B cell (primary cell): Measurements from ENCODE around the gene SLC25A10. TPM values are rescaled to one million over a fixed set of nuclear protein-coding genes. Genes with fewer than 3 reads are reported as not detected.

Experiments
- ATAC-seq: fragments of 200-7000 bp; cut with Tn5 transposase; one replicate; pipeline ENCODE4 v1.10.0; 2021; ENCODE audit warnings: low read depth, mild to moderate bottlenecking, moderate number of reproducible peaks, moderate library complexity
- CTCF ChIA-PET: fragments of 350-600 bp; sonication (Branson Sonifier 250); formaldehyde crosslinking; loops from one replicate; lab custom pipeline; 2021; ENCODE audit warnings: antibody characterized with exemption, inconsistent platforms; lab: Charles Lee
- POLR2A ChIA-PET: fragments of 350-600 bp; sonication (Branson Sonifier 250); formaldehyde crosslinking; loops from one replicate; lab custom pipeline; 2021; ENCODE audit warnings: antibody characterized with exemption; lab: Charles Lee
- DNase-seq: peaks from one replicate; pipeline ENCODE4 v3.0.0; 2013
- H2AFZ ChIP-seq: 2 replicates; pipeline ENCODE4 v1.6.1; 2012; ENCODE audit warnings: mild to moderate bottlenecking, low read depth, low read length; ENCODE audit not compliant: insufficient read depth, poor library complexity, severe bottlenecking
- H3K27ac ChIP-seq, 2 donors: 1 replicate in 1 of 2; 2 replicates in 1 of 2; pipeline ENCODE4 v1.5.1; 2012 to 2013; ENCODE audit warnings: low read length in 2 of 2, mild to moderate bottlenecking in 2 of 2, moderate library complexity in 1 of 2
- H3K27me3 ChIP-seq, 4 experiments: fragments of 200-600 bp in 1 of 4; sonication (generic) in 1 of 4; replicated peaks in 1 of 4; 1 replicate in 2 of 4; 2 replicates in 2 of 4; pipeline versions ENCODE4 v1.6.1 to v1.7.0; 2013 to 2016; ENCODE audit warnings: low read length in 3 of 4, mild to moderate bottlenecking in 2 of 4, mixed read lengths in 1 of 4, moderate library complexity in 1 of 4; ENCODE audit not compliant: insufficient read depth in 4 of 4, control insufficient read depth in 3 of 4; ENCODE audit errors: control extremely low read depth in 1 of 4
- H3K36me3 ChIP-seq, 2 experiments: replicated peaks in 1 of 2; 1 replicate in 1 of 2; 2 replicates in 1 of 2; pipeline versions ENCODE4 v1.6.1 to v1.7.1; 2013; ENCODE audit warnings: low read length in 1 of 2; ENCODE audit not compliant: insufficient read depth in 2 of 2, control insufficient read depth in 1 of 2; ENCODE audit errors: control extremely low read depth in 1 of 2, extremely low read depth in 1 of 2
- H3K4me1 ChIP-seq, 2 donors: fragments of 200-600 bp in 1 of 2; sonication (generic) in 1 of 2; 1 replicate in 1 of 2; 2 replicates in 1 of 2; pipeline versions ENCODE4 v1.5.1 to v1.6.1; 2013 to 2017; ENCODE audit warnings: low read length in 2 of 2; ENCODE audit not compliant: control insufficient read depth in 2 of 2, insufficient read depth in 2 of 2
- H3K4me2 ChIP-seq: replicated peaks from 2 replicates; pipeline ENCODE3; 2012; ENCODE audit warnings: mild to moderate bottlenecking, low read depth, low read length; ENCODE audit not compliant: poor library complexity, severe bottlenecking
- H3K4me3 ChIP-seq, 5 experiments: fragments of 200-600 bp in 1 of 5; sonication (generic) in 1 of 5; 1 replicate in 3 of 5; 2 replicates in 2 of 5; pipeline versions ENCODE4 v1.5.1 to v1.7.0; 2011 to 2016; ENCODE audit warnings: low read length in 4 of 5, mild to moderate bottlenecking in 4 of 5, low read depth in 2 of 5, control low read depth in 1 of 5, moderate library complexity in 1 of 5; ENCODE audit not compliant: insufficient read depth in 1 of 5; ENCODE audit errors: control extremely low read depth in 1 of 5, extremely low read depth in 1 of 5
- H3K79me2 ChIP-seq: fragments of 200-600 bp; sonication (generic); one replicate; pipeline ENCODE4 v1.6.0; 2016; ENCODE audit warnings: low read length; ENCODE audit not compliant: control insufficient read depth, insufficient read depth
- H3K9ac ChIP-seq: fragments of 200-600 bp; sonication (generic); 2 replicates; pipeline ENCODE4 v1.6.1; 2017; ENCODE audit warnings: mild to moderate bottlenecking, low read length, moderate library complexity
- H3K9me3 ChIP-seq, 3 donors: one replicate each; pipeline versions ENCODE4 v1.6.1 to v1.7.1; 2013; ENCODE audit warnings: low read length in 2 of 3; ENCODE audit not compliant: control insufficient read depth in 2 of 3, insufficient read depth in 1 of 3; ENCODE audit errors: control extremely low read depth in 1 of 3
- H4K20me1 ChIP-seq: 2 replicates; pipeline ENCODE4 v1.6.0; 2012; ENCODE audit warnings: mild to moderate bottlenecking, low read length; ENCODE audit not compliant: insufficient read depth, control insufficient read depth, poor library complexity, severe bottlenecking
- H3K27ac Mint-ChIP-seq: one replicate; pipeline ENCODE4 v1.8.0; 2021; ENCODE audit warnings: mixed read lengths
- H3K27me3 Mint-ChIP-seq: one replicate; pipeline ENCODE4 v1.8.0; 2021; ENCODE audit warnings: mixed read lengths
- H3K4me1 Mint-ChIP-seq: one replicate; pipeline ENCODE4 v1.8.0; 2021; ENCODE audit warnings: mixed read lengths
- H3K4me3 Mint-ChIP-seq: one replicate; pipeline ENCODE4 v1.8.0; 2021; ENCODE audit warnings: mixed read lengths
- H3K9me3 Mint-ChIP-seq: one replicate; pipeline ENCODE4 v1.8.0; 2022; ENCODE audit warnings: mixed read lengths; ENCODE audit not compliant: insufficient read depth
- CTCF ChIP-seq: fragments of 200-600 bp; IDR thresholded peaks from one replicate; pipeline ENCODE4 v1.8.0; 2022; ENCODE audit warnings: antibody characterized with exemption, mild to moderate bottlenecking
- EZH2 ChIP-seq: IDR thresholded peaks from 2 replicates; pipeline ENCODE4 v1.6.1; 2012; ENCODE audit warnings: borderline replicate concordance, low read depth, mild to moderate bottlenecking, moderate library complexity, low read length; ENCODE audit not compliant: insufficient read depth, poor library complexity, severe bottlenecking
- WGBS: methylation state at CpG from one replicate; pipeline ENCODE4 v1.1.5; 2013; ENCODE audit warnings: missing lambda C conversion rate; ENCODE audit not compliant: insufficient coverage; 5-methylcytosine and 5-hydroxymethylcytosine counted together
- intact Hi-C: fragments of 100-400 bp; cut with micrococcal nuclease; formaldehyde crosslinking; loops from one replicate; pipeline ENCODE4 v1.10.0; 2022
- polyA plus RNA-seq: library from polyadenylated mRNA; depleted of rRNA; stranded (reverse); fragments of >200 nt; gene quantifications from 2 replicates; pipeline ENCODE4 v1.2.3, GENCODE V29; 2012
- total RNA-seq, 2 donors: library from RNA; stranded (reverse); fragments of 120-200 nt in 1 of 2; gene quantifications; 1 replicate in 1 of 2; 2 replicates in 1 of 2; pipeline versions ENCODE4 v1.2.3 to v1.2.4, GENCODE V29; 2013 to 2022

Gene SLC25A10
- total and polyA plus RNA-seq, 2 donors (not counting 1 experiment from before 2014, with no cell fraction given): 3.9 to 5.0 TPM

DNA sequence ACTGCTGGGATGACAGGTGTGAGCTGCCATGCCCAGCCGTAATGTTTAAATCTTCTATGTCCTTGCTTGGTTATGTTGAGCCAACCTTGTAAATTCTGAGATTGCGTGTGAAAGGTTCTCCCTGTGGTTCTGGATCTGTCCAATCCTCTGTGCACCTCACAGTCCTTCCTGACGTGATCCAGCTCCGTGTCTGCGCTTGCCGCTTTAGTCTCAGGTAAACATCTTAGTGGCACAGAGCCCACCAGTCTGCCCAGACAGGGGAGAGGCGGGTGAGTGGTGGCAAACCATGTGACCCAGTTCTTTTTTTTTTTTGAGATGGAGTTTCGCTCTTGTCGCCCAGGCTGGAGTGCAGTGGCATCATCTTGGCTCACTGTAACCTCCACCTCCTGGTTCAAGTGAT lies 13.9 kb downstream of the SLC25A10 start:
- H3K4me1 Mint-ChIP-seq: no peaks in the 10 kb centered on the region
- 77% methylated on average over 4 of the region's 9 CpGs for WGBS
- no peaks in the 10 kb centered on the region for H4K20me1 ChIP-seq

More for the DNA sequence above, 13.9 kb downstream of the SLC25A10 start:
- Mint-ChIP-seq H3K27me3 (peaks cover 15% of the 10 kb centered on the region), H3K4me3 (no peak overlapping the region), H3K27ac (no peak overlapping the region), H3K9me3 (no peaks in the 10 kb centered on the region)
- DNase-seq: no peak
- no peak for TF ChIP-seq CTCF
- no peak for TF ChIP-seq EZH2
- no peaks in the 10 kb centered on the region for H3K79me2 ChIP-seq
- H3K9ac ChIP-seq: no peak overlapping the region
- POLR2A ChIA-PET: no interaction called here
- no peak overlapping the region for H3K4me2 ChIP-seq
- no peak for ATAC-seq
- H3K4me3 ChIP-seq: no peak overlapping the region
- CTCF ChIA-PET: interaction anchor here (0.7 to 1.2 kb wide), 2 partner anchors 9 to 15 kb away, joined by 3 to 5 read pairs; no protein-coding TSS in a partner anchor
- peaks cover 0 to 3% (median 0%) of the 10 kb centered on the region in 4 experiments for H3K27me3 ChIP-seq
- H3K27ac ChIP-seq: no peak overlapping the region
- no peak overlapping the region for H2AFZ ChIP-seq
- H3K36me3 ChIP-seq: no peaks in the 10 kb centered on the region
- intact Hi-C loops: no loop called here
- H3K9me3 ChIP-seq: no peaks in the 10 kb centered on the region
- H3K4me1 ChIP-seq: no peaks in the 10 kb centered on the region
